RCC 7860 (cell line): ENCODE results near the gene DNA2.

Experiments used
- DNase-seq: peaks from one replicate; pipeline ENCODE4 v3.0.0-alpha.2; 2015; ENCODE audit warnings: low spot score
- FAIRE-seq: peaks from 2 replicates; lab custom pipeline; 2012; peaks lifted over from hg19 to GRCh38; lab: Jason Lieb, UNC

DNA2 gene

DNA sequence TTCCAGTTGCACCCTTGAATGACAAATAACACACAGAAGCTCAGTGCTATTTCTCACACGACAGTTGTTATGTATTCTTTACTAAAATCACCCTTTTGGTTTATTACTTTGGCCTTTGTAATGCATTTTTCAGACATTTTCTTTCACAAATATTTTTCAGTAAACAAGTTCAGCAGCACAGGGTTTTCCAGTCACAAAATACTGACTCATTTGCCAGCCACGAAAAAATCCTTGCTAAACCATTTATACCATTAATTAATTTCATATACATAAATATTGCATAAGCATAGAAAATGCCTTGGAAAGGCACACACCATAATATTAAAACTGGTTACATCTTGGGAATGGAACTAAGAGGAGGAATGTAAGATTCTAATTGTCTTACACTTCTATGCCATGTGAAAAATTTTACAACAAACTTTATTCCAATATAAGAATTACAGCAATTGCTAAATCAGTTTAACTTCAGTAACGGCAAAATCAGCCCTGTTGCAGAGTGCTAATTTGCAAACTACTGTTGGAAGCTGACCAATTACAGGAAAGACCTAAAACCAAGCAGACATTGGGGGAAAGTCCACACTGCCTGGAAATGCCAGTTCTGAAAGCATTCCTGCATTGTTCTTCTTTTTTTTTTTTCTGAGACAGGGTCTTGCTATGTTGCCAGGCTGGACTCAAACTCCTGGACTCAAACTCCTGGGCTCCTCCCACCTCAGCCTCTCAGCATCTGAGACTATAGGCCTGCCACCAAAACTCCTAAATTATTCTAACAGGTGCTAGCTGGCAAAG is 107.5 kb downstream of the DNA2 start:
- DNase-seq (no peak), FAIRE-seq (no peak)
